Panc1 (cell line): ENCODE data around the gene TRIP10. TPM values are rescaled to one million over a fixed set of nuclear protein-coding genes. Genes with fewer than 3 reads are reported as not detected.

Source experiments
- ATAC-seq: fragments of 200-7000 bp; cut with Tn5 transposase; 2 replicates; pipeline ENCODE4 v1.9.1; 2020; ENCODE audit warnings: mild to moderate bottlenecking, moderate library complexity
- BruUV-seq: library from RNA; stranded (reverse); fragments of 400-500 nt; replicated peaks from 2 replicates; lab custom pipeline; 2021; lab: Mats Ljungman, UMichigan
- CTCF ChIA-PET: fragments of 300-600 bp; sonication (Branson Sonifier 250); formaldehyde crosslinking; loops from one replicate; lab custom pipeline; 2022; ENCODE audit warnings: antibody characterized with exemption; lab: Charles Lee
- POLR2A ChIA-PET: fragments of 300-600 bp; sonication (Branson Sonifier 250); formaldehyde crosslinking; loops from one replicate; lab custom pipeline; 2022; ENCODE audit warnings: antibody characterized with exemption; lab: Charles Lee
- DNase-seq: peaks from one replicate; pipeline ENCODE4 v3.0.0-alpha.2; 2010; ENCODE audit warnings: low read depth, low spot score
- H3K27ac ChIP-seq: 2 replicates; pipeline ENCODE4 v1.5.1; 2011; ENCODE audit warnings: mild to moderate bottlenecking, low read length, inconsistent platforms
- H3K27me3 ChIP-seq: fragments of 200-500 bp; sonication (Bioruptor generic); 2 replicates; pipeline ENCODE4 v1.6.0; 2014; ENCODE audit warnings: low read length, inconsistent platforms; ENCODE audit not compliant: control insufficient read depth, insufficient read depth
- H3K36me3 ChIP-seq: fragments of 200-500 bp; sonication (Bioruptor generic); 2 replicates; pipeline ENCODE4 v1.5.1; 2014; ENCODE audit warnings: inconsistent platforms, mild to moderate bottlenecking, low read length, moderate library complexity; ENCODE audit not compliant: control insufficient read depth, insufficient read depth
- H3K4me1 ChIP-seq: 2 replicates; pipeline ENCODE4 v1.5.1; 2011; ENCODE audit warnings: inconsistent platforms, mild to moderate bottlenecking, low read length, moderate library complexity; ENCODE audit not compliant: control insufficient read depth, insufficient read depth
- H3K4me3 ChIP-seq, 2 experiments: 2 replicates each; pipeline ENCODE4 v1.5.1; 2011 to 2012; ENCODE audit warnings: low read depth in 2 of 2, low read length in 2 of 2, mild to moderate bottlenecking in 2 of 2, inconsistent platforms in 1 of 2, moderate library complexity in 1 of 2
- H3K9me3 ChIP-seq: fragments of 200-500 bp; sonication (Bioruptor generic); 2 replicates; pipeline ENCODE4 v1.5.1; 2014; ENCODE audit warnings: low read depth, mild to moderate bottlenecking, inconsistent platforms, low read length, moderate library complexity; ENCODE audit not compliant: control insufficient read depth, insufficient read depth
- POLR2AphosphoS5 ChIP-seq: IDR thresholded peaks from 2 replicates; pipeline ENCODE4 v1.6.1; 2012; ENCODE audit warnings: mild to moderate bottlenecking, low read depth, low read length, moderate library complexity
- SIN3A ChIP-seq: IDR thresholded peaks from 2 replicates; pipeline ENCODE4 v1.6.1; 2012; ENCODE audit warnings: low read depth, mild to moderate bottlenecking, low read length, moderate library complexity, borderline replicate concordance; ENCODE audit not compliant: insufficient read depth
- TCF7L2 ChIP-seq: IDR thresholded peaks from 2 replicates; pipeline ENCODE4 v1.6.1; 2011; ENCODE audit warnings: mild to moderate bottlenecking, low read depth, low read length, inconsistent platforms
- in situ Hi-C: cut with HindIII; loops from 2 replicates; pipeline ENCODE4 v1.10.0; 2016; ENCODE audit warnings: low sequenced_read_pairs, low pct_unique_long_range_greater_than_20kb
- intact Hi-C: fragments of 100-400 bp; cut with micrococcal nuclease; formaldehyde crosslinking; loops from one replicate; pipeline ENCODE4 v1.10.0; 2022; ENCODE audit not compliant: unreplicated experiment
- total RNA-seq: library from RNA; stranded (reverse); gene quantifications from one replicate; pipeline ENCODE4 v1.2.1, GENCODE V29; 2021; ENCODE audit not compliant: unreplicated experiment
- TF ChIP-seq, protein P1 (sequence below): fragments of 450-650 bp; IDR thresholded peaks from 2 replicates; pipeline ENCODE4 v1.5.1; 2017; ENCODE audit warnings: mild to moderate bottlenecking
- TF ChIP-seq, protein P2 (sequence below), 2 experiments: IDR thresholded peaks; 2 replicates each; pipeline ENCODE4 v1.6.1; 2011 to 2012; ENCODE audit warnings: low read depth in 2 of 2, control low read depth in 1 of 2, low read length in 1 of 2, mild to moderate bottlenecking in 1 of 2, moderate library complexity in 1 of 2; ENCODE audit not compliant: insufficient read depth in 1 of 2

Gene TRIP10
- total RNA-seq, 1 experiment from 2014 or later = 115 TPM

DNA sequence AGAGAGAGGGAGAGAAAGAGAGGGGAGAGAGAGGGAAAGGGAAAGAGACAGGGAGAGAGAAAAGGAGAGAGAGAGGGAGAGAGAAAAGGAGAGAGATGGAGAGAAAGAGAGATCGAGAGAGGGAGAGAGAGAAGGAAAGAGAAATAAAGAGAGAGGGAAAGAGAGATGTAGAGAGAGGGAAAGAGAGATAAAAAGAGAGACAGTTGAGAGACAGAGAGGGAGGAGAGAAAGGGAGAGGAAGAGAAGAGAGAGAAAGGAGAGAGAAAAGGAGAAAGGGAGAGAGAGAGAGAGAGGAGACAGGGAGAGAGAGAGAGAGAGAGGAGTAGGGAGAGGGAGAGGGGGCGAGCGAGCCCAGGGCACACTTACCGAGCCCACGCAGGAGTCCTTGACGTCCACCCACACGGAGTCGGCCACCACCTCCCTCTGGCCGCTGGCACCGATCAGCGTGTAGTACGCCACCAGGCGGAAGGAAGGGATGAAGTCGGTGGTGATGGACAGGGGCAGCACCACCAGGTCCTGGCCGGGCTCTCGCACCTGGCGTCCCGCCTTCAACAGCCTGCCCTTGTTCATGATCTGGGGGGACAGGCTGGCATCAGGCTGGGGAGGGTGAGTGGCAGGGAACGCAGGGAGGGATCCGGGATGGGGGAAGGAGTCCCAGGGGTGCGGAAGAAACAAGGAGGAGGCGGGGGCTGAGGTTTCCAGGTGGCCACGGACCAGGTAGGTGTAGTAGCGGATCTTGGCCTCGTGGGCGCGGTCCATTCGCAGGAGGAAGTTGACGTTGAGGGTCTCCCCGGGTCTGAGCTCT is 29.0 kb upstream of the TRIP10 start:
- ATAC-seq = no peak
- TF ChIP-seq, protein P1, sequence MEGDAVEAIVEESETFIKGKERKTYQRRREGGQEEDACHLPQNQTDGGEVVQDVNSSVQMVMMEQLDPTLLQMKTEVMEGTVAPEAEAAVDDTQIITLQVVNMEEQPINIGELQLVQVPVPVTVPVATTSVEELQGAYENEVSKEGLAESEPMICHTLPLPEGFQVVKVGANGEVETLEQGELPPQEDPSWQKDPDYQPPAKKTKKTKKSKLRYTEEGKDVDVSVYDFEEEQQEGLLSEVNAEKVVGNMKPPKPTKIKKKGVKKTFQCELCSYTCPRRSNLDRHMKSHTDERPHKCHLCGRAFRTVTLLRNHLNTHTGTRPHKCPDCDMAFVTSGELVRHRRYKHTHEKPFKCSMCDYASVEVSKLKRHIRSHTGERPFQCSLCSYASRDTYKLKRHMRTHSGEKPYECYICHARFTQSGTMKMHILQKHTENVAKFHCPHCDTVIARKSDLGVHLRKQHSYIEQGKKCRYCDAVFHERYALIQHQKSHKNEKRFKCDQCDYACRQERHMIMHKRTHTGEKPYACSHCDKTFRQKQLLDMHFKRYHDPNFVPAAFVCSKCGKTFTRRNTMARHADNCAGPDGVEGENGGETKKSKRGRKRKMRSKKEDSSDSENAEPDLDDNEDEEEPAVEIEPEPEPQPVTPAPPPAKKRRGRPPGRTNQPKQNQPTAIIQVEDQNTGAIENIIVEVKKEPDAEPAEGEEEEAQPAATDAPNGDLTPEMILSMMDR = no peak
- TF ChIP-seq SIN3A (no peak), POLR2AphosphoS5 (no peak), TCF7L2 (no peak)
- TF ChIP-seq, protein P2, sequence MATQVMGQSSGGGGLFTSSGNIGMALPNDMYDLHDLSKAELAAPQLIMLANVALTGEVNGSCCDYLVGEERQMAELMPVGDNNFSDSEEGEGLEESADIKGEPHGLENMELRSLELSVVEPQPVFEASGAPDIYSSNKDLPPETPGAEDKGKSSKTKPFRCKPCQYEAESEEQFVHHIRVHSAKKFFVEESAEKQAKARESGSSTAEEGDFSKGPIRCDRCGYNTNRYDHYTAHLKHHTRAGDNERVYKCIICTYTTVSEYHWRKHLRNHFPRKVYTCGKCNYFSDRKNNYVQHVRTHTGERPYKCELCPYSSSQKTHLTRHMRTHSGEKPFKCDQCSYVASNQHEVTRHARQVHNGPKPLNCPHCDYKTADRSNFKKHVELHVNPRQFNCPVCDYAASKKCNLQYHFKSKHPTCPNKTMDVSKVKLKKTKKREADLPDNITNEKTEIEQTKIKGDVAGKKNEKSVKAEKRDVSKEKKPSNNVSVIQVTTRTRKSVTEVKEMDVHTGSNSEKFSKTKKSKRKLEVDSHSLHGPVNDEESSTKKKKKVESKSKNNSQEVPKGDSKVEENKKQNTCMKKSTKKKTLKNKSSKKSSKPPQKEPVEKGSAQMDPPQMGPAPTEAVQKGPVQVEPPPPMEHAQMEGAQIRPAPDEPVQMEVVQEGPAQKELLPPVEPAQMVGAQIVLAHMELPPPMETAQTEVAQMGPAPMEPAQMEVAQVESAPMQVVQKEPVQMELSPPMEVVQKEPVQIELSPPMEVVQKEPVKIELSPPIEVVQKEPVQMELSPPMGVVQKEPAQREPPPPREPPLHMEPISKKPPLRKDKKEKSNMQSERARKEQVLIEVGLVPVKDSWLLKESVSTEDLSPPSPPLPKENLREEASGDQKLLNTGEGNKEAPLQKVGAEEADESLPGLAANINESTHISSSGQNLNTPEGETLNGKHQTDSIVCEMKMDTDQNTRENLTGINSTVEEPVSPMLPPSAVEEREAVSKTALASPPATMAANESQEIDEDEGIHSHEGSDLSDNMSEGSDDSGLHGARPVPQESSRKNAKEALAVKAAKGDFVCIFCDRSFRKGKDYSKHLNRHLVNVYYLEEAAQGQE (IDR thresholded peaks at IDR 0.05; ENCODE audit: insufficient read depth in 1 of 2, low read depth in 2 of 2, low read length in 1 of 2) = no peak
- in situ Hi-C loops = no loop called here
- intact Hi-C loops = no loop called here
- ChIA-PET POLR2A (no interaction called here), CTCF (no interaction called here)
- Histone ChIP-seq H3K4me3 (no peak overlapping the region), H3K27me3 (no peaks in the 10 kb centered on the region), H3K4me1 (no peaks in the 10 kb centered on the region), H3K36me3 (no peaks in the 10 kb centered on the region), H3K9me3 (no peaks in the 10 kb centered on the region), H3K27ac (no peak overlapping the region)
- BruUV-seq = no TSS peak
- no peak for DNase-seq

DNA sequence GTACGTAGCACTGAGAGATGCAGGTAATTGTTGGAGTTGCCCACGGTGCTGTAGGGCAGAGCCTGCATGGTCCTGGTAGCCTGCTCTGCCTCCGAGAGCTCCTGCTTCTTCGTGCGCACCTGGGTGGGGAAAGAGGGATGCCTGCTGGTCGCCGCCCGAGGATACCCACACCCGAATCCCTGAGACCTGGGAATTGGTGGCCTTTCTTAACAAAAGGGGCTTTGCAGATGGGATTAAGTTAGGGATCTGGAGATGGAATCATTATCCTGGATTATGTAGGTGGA is 28.5 kb upstream of the TRIP10 start:
- ATAC-seq (no peak), DNase-seq (no peak)
- Histone ChIP-seq H3K36me3 (no peaks in the 10 kb centered on the region), H3K4me3 (no peak overlapping the region), H3K27ac (no peak overlapping the region), H3K27me3 (no peaks in the 10 kb centered on the region), H3K4me1 (no peaks in the 10 kb centered on the region), H3K9me3 (no peaks in the 10 kb centered on the region)
- intact Hi-C loops = no loop called here
- CTCF ChIA-PET = no interaction called here
- no TSS peak for BruUV-seq
- TF ChIP-seq, protein P2 (IDR thresholded peaks at IDR 0.05; ENCODE audit: insufficient read depth in 1 of 2, low read depth in 2 of 2, low read length in 1 of 2) = no peak
- TF ChIP-seq SIN3A (no peak), TCF7L2 (no peak), POLR2AphosphoS5 (no peak)
- TF ChIP-seq, protein P1 = no peak
- POLR2A ChIA-PET = no interaction called here
- in situ Hi-C loops = no loop called here
